Kidney epithelial cell (primary cell): ENCODE measurements around the gene UBE2D2. TPM values are rescaled to one million over a fixed set of nuclear protein-coding genes. Genes with fewer than 3 reads are reported as not detected.
"Not testable (repeated sequence)": the region's sequence is repeated elsewhere in the genome, so short reads cannot be mapped to it uniquely, and the experiment has no call there.

Source experiments
- DNase-seq: peaks from one replicate; pipeline ENCODE4 v3.0.0-alpha.2; 2010; ENCODE audit warnings: low read depth
- H3K27me3 ChIP-seq: 2 replicates; pipeline ENCODE4 v1.6.0; 2011; ENCODE audit warnings: low read length; ENCODE audit not compliant: control insufficient read depth, insufficient read depth
- H3K36me3 ChIP-seq: 2 replicates; pipeline ENCODE4 v1.5.1; 2011; ENCODE audit warnings: low read length; ENCODE audit not compliant: control insufficient read depth, insufficient read depth
- H3K4me3 ChIP-seq: 2 replicates; pipeline ENCODE4 v1.5.1; 2011; ENCODE audit warnings: low read depth, mild to moderate bottlenecking, control low read depth, low read length
- CTCF ChIP-seq: IDR thresholded peaks from 2 replicates; pipeline ENCODE4 v1.5.1; 2011; ENCODE audit warnings: mild to moderate bottlenecking, moderate library complexity, low read length, control low read depth, inconsistent platforms; ENCODE audit not compliant: insufficient read depth, poor library complexity, severe bottlenecking
- total RNA-seq: library from RNA; depleted of rRNA; stranded (reverse); fragments of >200 nt; gene quantifications from 2 replicates; pipeline ENCODE4 v1.2.3, GENCODE V29; 2015

Gene UBE2D2
- total RNA-seq, 1 donor from 2014 or later: 120 TPM

DNA sequence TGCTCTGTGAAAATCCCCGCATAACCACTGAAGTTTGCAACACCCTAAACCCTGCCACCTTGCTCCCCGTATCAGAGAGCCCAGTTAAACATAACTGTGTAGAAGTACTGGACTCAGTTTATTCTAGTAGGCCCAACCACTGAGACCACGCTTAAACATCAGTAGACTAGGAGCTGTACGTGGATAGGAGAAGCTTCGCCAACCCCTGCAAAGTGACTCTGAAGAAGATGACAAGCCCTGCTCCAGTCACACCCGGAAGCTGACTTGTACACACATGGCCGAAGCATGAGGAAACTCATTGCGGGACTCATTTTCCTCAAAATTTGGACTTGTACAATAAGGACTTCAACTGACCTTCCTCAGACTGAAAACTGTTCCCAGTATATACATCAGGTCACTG is 32.4 kb upstream of the UBE2D2 start:
- DNase-seq, H3K27me3 ChIP-seq, H3K36me3 ChIP-seq: not testable (repeated sequence)
- peak overlapping the region; percentile 0 for H3K4me3 ChIP-seq

DNA sequence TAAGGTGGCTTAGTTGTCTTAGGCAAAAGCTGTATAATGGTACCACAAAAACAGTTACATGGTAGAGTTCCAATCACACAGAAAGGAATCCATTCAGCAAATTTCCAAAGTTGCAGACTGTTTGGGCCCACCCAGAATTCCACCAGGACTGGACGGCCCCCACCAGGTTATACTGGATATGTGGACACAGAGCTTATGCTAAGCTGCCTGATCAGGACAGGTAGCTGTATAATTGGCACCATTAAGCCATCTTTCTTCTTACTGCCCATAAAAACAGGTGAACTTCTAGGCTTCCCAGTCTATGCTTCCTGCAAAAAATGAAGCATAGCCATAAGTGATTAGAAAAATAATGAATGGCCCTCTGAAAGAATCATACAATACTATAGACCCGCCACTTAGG is 31.1 kb upstream of the UBE2D2 start:
- H3K36me3 ChIP-seq, H3K4me3 ChIP-seq, H3K27me3 ChIP-seq, DNase-seq: not testable (repeated sequence)

DNA sequence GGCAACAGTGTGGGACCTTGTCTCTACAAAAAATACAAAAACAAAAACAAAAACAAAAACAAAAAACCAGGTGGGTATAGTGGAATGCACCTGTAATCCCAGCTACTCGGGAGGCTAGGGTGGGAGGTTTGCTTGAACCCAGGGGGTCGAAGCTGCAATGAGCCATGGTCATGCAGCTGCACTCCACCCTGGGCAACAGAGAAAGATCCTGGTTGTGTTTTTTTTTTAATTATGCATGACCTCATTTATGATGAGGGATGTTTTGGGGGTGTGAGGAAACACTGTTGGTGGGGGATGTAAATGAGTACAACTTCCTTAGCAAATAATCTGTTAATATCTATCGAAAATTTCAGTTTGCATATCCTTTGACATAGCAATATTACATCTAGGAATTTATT is 29.4 kb upstream of the UBE2D2 start:
- TF ChIP-seq CTCF: no peak
- Histone ChIP-seq H3K36me3 (no peaks in the 10 kb centered on the region), H3K4me3 (no peak overlapping the region), H3K27me3 (no peaks in the 10 kb centered on the region)
- no peak for DNase-seq

DNA sequence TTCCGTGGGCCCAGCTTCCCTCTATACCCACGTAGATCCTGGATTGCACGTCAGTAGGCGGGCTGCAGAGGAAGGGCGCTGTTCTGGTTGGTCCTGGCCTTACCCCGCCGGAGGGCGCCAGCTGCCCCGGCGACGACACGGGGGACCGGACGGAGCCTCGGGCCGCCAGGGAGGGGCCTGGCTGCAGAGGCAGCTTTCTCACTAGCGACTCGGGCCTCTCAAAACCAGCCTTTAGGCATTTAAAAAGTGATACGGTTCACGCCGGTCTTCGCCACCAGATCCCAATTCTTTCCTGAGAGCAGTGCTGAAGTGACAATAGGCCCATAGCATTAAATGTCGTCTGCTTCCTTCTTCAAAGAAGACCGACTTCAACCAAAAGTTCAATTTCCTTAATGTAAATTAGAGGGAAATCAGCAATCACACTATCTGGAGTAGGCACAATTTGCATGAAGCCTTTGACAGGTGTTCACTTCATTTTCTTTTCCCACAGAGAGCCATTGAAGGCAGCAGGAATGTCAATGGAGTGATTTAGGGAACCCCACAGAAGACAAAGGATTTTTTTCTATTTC is 17.6 kb upstream of the UBE2D2 start:
- Histone ChIP-seq H3K27me3 (no peaks in the 10 kb centered on the region), H3K4me3 (no peak overlapping the region), H3K36me3 (no peaks in the 10 kb centered on the region)
- no peak for DNase-seq
- peak; percentile 30 for TF ChIP-seq CTCF

- not testable (repeated sequence) for H3K36me3 ChIP-seq, DNase-seq, H3K27me3 ChIP-seq, H3K4me3 ChIP-seq
Observed at GRCh38 chr5:139546593-139546992, 14.5 kb upstream of the UBE2D2 start.

- no peaks in the 10 kb centered on the region for H3K27me3 ChIP-seq
- H3K4me3 ChIP-seq: no peak overlapping the region
- no peaks in the 10 kb centered on the region for H3K36me3 ChIP-seq
- TF ChIP-seq CTCF: no peak
- no peak for DNase-seq
Observed at GRCh38 chr5:139549162-139549894, 11.8 kb upstream of the UBE2D2 start.

DNA sequence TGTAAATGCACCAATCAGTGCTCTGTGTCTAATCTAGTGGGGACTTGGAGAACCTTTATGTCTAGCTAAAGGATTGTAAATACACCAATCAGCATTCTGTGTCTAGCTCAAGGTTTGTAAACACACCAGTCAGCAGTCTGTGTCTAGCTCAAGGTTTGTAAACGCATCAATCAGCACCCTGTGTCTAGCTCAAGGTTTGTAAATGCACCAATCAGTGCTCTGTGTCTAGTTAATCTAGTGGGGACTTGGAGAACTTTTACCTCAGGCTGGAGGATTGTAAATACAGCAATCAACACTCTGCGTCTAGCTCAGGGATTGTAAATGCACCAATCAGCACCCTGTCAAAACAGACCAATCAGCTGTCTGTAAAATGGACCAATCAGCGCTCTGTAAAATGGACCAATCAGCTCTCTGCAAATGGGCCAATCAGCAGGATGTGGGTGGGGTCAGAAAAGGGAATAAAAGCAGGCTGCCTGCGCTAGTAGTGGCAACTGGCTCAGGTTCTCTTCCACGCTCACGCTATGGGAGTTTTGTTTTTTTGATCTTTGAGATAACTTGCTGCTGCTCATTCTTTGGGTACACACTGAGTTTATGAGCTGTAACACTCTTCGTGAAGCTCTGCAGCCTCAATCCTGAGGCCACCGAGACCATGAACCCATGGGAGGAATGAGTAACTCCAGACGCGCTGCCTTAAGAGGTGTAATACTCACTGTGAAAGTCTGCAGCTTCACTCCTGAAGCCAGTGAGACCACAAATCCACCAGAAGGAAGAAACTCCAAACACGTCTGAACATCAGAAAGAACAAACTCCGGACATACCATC is 10.9 kb upstream of the UBE2D2 start:
- not testable (repeated sequence) for H3K4me3 ChIP-seq, DNase-seq, H3K36me3 ChIP-seq, H3K27me3 ChIP-seq
